ENCODE measurements around the gene CNPY1. TPM values are rescaled to one million over a fixed set of nuclear protein-coding genes. Genes with fewer than 3 reads are reported as not detected.

The CNPY1 gene
- total RNA-seq, 1 experiment from 2014 or later: not detected

- Histone ChIP-seq H2BK20ac (ENCODE audit: low read depth, low read length, poor library complexity, severe bottlenecking) (no peak overlapping the region), H3K18ac (ENCODE audit: insufficient read length, low read depth, low read length) (no peak overlapping the region), H4K20me1 (ENCODE audit: control insufficient read depth, insufficient read depth, insufficient read length) (no peaks in the 10 kb centered on the region), H2BK15ac (ENCODE audit: low read depth, low read length) (no peak overlapping the region), H2BK120ac (ENCODE audit: low read depth, low read length, poor library complexity, severe bottlenecking) (no peak overlapping the region), H3K14ac (ENCODE audit: insufficient read depth, low read length) (no peak overlapping the region), H3K4ac (ENCODE audit: low read depth, low read length) (no peak overlapping the region), H2BK5ac (ENCODE audit: insufficient read length, low read length) (no peak overlapping the region), H3K27me3 (ENCODE audit: insufficient read depth, low read length) (no peaks in the 10 kb centered on the region), H3K4me2 (ENCODE audit: insufficient read depth, insufficient read length, low read length) (no peak overlapping the region), H2AFZ (ENCODE audit: low read length) (no peak overlapping the region), H3K9ac (ENCODE audit: extremely low read depth, insufficient read length, low read length) (no peak overlapping the region), H3K23ac (ENCODE audit: insufficient read length, low read depth, low read length) (no peak overlapping the region), H4K91ac (ENCODE audit: insufficient read length, low read depth, low read length) (no peak overlapping the region), H2BK12ac (ENCODE audit: insufficient read length, low read depth, low read length) (no peak overlapping the region), H3K79me2 (ENCODE audit: insufficient read depth, low read length) (no peaks in the 10 kb centered on the region), H3T11ph (ENCODE audit: low read length) (no peak overlapping the region), H3K27ac (ENCODE audit: insufficient read length, low read depth, low read length) (no peak overlapping the region), H3K56ac (ENCODE audit: insufficient read length, low read depth, low read length) (no peak overlapping the region), H3K9me3 (ENCODE audit: control insufficient read depth, low read depth, low read length) (no peaks in the 10 kb centered on the region), H3K4me1 (ENCODE audit: insufficient read depth, low read length) (peaks cover 4% of the 10 kb centered on the region; the same call in 1 of the 2 replicates), H3K23me2 (ENCODE audit: insufficient read length, low read depth, low read length, poor library complexity, severe bottlenecking) (no peaks in the 10 kb centered on the region), H4K5ac (ENCODE audit: insufficient read length, low read depth, low read length) (no peak overlapping the region), H3K79me1 (ENCODE audit: insufficient read depth, low read depth, low read length, poor library complexity, severe bottlenecking) (no peaks in the 10 kb centered on the region), H4K8ac (replicated peaks; ENCODE audit: insufficient read length, low read depth, low read length) (no peak overlapping the region), H2AK5ac (ENCODE audit: insufficient read length, low read length) (no peak overlapping the region)
- H3K36me3 Mint-ChIP-seq (ENCODE audit: insufficient read depth in 1 of 3, low read depth in 3 of 3): no peaks in the 10 kb centered on the region; a peak in 1 of 7 replicates
- WGBS (ENCODE audit: extremely low coverage, insufficient read length, low lambda C conversion rate): no CpG with 5 or more reads among the region's 20 CpGs
- no peak for TF ChIP-seq CTCF (conservative IDR thresholded peaks at IDR 0.05)
- no peak overlapping the region for H3K27ac Mint-ChIP-seq
- peak; percentile 71 for DNase-seq
- no peak overlapping the region for H3K4me3 Mint-ChIP-seq
- peaks cover 1% of the 10 kb centered on the region for H3K27me3 Mint-ChIP-seq (ENCODE audit: low read depth)
- H3K4me1 Mint-ChIP-seq: peaks cover 11 to 21% of the 10 kb centered on the region in 2 experiments
- H3K9me3 Mint-ChIP-seq: no peaks in the 10 kb centered on the region
These were observed 44.1 kb upstream of the CNPY1 start for GRCh38 chr7:155590215-155591018.

All from H9 (cell line).